Mesothelial cell of epicardium (in vitro differentiated cells): Measurements from ENCODE around the gene HOXA4. TPM values are rescaled to one million over a fixed set of nuclear protein-coding genes. Genes with fewer than 3 reads are reported as not detected.

Experiments
- DNase-seq, 2 experiments: peaks; one replicate each; pipeline ENCODE4 v3.0.0; 2021; ENCODE audit warnings: low spot score in 2 of 2; ENCODE audit not compliant: unreplicated experiment in 2 of 2
- H3K27ac Mint-ChIP-seq: 2 replicates; pipeline ENCODE4 v1.8.0; 2021; ENCODE audit warnings: mixed read lengths
- H3K27me3 Mint-ChIP-seq: 2 replicates; pipeline ENCODE4 v1.8.0; 2021; ENCODE audit warnings: low read depth, mixed read lengths
- H3K36me3 Mint-ChIP-seq: 2 replicates; pipeline ENCODE4 v1.8.0; 2021; ENCODE audit warnings: mixed read lengths
- H3K4me1 Mint-ChIP-seq: 2 replicates; pipeline ENCODE4 v1.8.0; 2021; ENCODE audit warnings: mixed read lengths
- H3K4me3 Mint-ChIP-seq: 2 replicates; pipeline ENCODE4 v1.8.0; 2021; ENCODE audit warnings: mild to moderate bottlenecking, moderate library complexity, mixed read lengths
- H3K9me3 Mint-ChIP-seq: 2 replicates; pipeline ENCODE4 v1.8.0; 2021; ENCODE audit warnings: mixed read lengths
- CTCF ChIP-seq: fragments of 200-600 bp; sonication (generic); IDR thresholded peaks from one replicate; pipeline ENCODE4 v1.5.0; 2021; ENCODE audit warnings: antibody characterized with exemption; ENCODE audit not compliant: unreplicated experiment
- total RNA-seq: library from RNA; stranded (reverse); gene quantifications from 3 replicates; pipeline ENCODE4 v1.2.1, GENCODE V29; 2021

The HOXA4 gene
- total RNA-seq, 1 donor from 2014 or later: 55.9 TPM

GRCh38 chr7:27109466-27110185, 20.9 kb downstream of the HOXA4 start:
- DNase-seq: no peak
- H3K4me1 Mint-ChIP-seq: peaks cover 71% of the 10 kb centered on the region
- no peaks in the 10 kb centered on the region for H3K9me3 Mint-ChIP-seq
- no peak for TF ChIP-seq CTCF
- H3K4me3 Mint-ChIP-seq: peak overlapping the region; percentile 98
- peak overlapping the region; percentile 100 for H3K27ac Mint-ChIP-seq
- peaks cover 3% of the 10 kb centered on the region for H3K36me3 Mint-ChIP-seq
- H3K27me3 Mint-ChIP-seq: no peaks in the 10 kb centered on the region

- peaks cover 3% of the 10 kb centered on the region for H3K36me3 Mint-ChIP-seq
- peaks cover 78% of the 10 kb centered on the region for H3K4me1 Mint-ChIP-seq
- H3K9me3 Mint-ChIP-seq: no peaks in the 10 kb centered on the region
- peak overlapping the region; percentile 98 for H3K4me3 Mint-ChIP-seq
- peak overlapping the region; percentile 100 for H3K27ac Mint-ChIP-seq
- DNase-seq: no peak
- H3K27me3 Mint-ChIP-seq: no peaks in the 10 kb centered on the region
- TF ChIP-seq CTCF: no peak
These were observed 22.0 kb downstream of the HOXA4 start for GRCh38 chr7:27108390-27109127.

- no peak for TF ChIP-seq CTCF
- Mint-ChIP-seq H3K4me3 (peak overlapping the region; percentile 98), H3K9me3 (no peaks in the 10 kb centered on the region), H3K27ac (peak overlapping the region; percentile 100), H3K36me3 (peaks cover 3% of the 10 kb centered on the region), H3K27me3 (no peaks in the 10 kb centered on the region), H3K4me1 (peaks cover 86% of the 10 kb centered on the region)
- no peak for DNase-seq
These were observed 22.9 kb downstream of the HOXA4 start for GRCh38 chr7:27107391-27108381.

- Mint-ChIP-seq H3K4me3 (peak overlapping the region; percentile 98), H3K4me1 (peaks cover 90% of the 10 kb centered on the region), H3K27ac (peak overlapping the region; percentile 100), H3K9me3 (no peaks in the 10 kb centered on the region), H3K27me3 (no peaks in the 10 kb centered on the region), H3K36me3 (peaks cover 3% of the 10 kb centered on the region)
- no peak for DNase-seq
- TF ChIP-seq CTCF: no peak
These were observed 23.7 kb downstream of the HOXA4 start for GRCh38 chr7:27106901-27107240.

GRCh38 chr7:27106181-27106900, 24.2 kb downstream of the HOXA4 start:
- peaks cover 3% of the 10 kb centered on the region for H3K36me3 Mint-ChIP-seq
- no peak for TF ChIP-seq CTCF
- H3K27me3 Mint-ChIP-seq: no peaks in the 10 kb centered on the region
- H3K4me1 Mint-ChIP-seq: peaks cover 90% of the 10 kb centered on the region
- DNase-seq: no peak
- peak overlapping the region; percentile 100 for H3K27ac Mint-ChIP-seq
- H3K4me3 Mint-ChIP-seq: peak overlapping the region; percentile 98
- no peaks in the 10 kb centered on the region for H3K9me3 Mint-ChIP-seq
